ENCODE results near the gene IGF2BP2.
"Not testable (repeated sequence)": the region's sequence is repeated elsewhere in the genome, so short reads cannot be mapped to it uniquely, and the experiment has no call there.

Gene IGF2BP2

GRCh38 chr3:185825006-185825638, at the start of gene IGF2BP2:
Gene IGF2BP2, minus strand, starts transcription at chr3:185825042. Its CDS starts 82 bp downstream, at chr3:185824960.
- peak within 1 kb of the TSS; percentile 84 for H3K4me3 Mint-ChIP-seq
- H3K36me3 Mint-ChIP-seq: no peaks in the 10 kb centered on the region
- no peak within 1 kb of the TSS for H3K27ac Mint-ChIP-seq
- H3K9me3 Mint-ChIP-seq: no peaks in the 10 kb centered on the region
- peaks cover 51% of the 10 kb centered on the region for H3K27me3 Mint-ChIP-seq
- peaks cover 17% of the 10 kb centered on the region for H3K4me1 Mint-ChIP-seq

- Mint-ChIP-seq H3K27ac (no peak overlapping the region), H3K36me3 (no peaks in the 10 kb centered on the region), H3K4me3 (no peak overlapping the region), H3K27me3 (peaks cover 5% of the 10 kb centered on the region), H3K9me3 (no peaks in the 10 kb centered on the region), H3K4me1 (no peaks in the 10 kb centered on the region)
Observed at GRCh38 chr3:185874119-185874518, 49.3 kb upstream of the IGF2BP2 start.

- no peak overlapping the region for H3K4me3 Mint-ChIP-seq
- H3K27ac Mint-ChIP-seq: no peak overlapping the region
- H3K4me1 Mint-ChIP-seq: no peaks in the 10 kb centered on the region
- H3K27me3 Mint-ChIP-seq: peaks cover 11% of the 10 kb centered on the region
- no peaks in the 10 kb centered on the region for H3K36me3 Mint-ChIP-seq
- no peaks in the 10 kb centered on the region for H3K9me3 Mint-ChIP-seq
Observed at GRCh38 chr3:185867650-185868049, 42.8 kb upstream of the IGF2BP2 start.

- Mint-ChIP-seq H3K9me3 (no peaks in the 10 kb centered on the region), H3K27me3 (peaks cover 12% of the 10 kb centered on the region), H3K4me3 (no peak overlapping the region), H3K36me3 (no peaks in the 10 kb centered on the region), H3K27ac (no peak overlapping the region), H3K4me1 (no peaks in the 10 kb centered on the region)
Observed at GRCh38 chr3:185866995-185867394, 42.2 kb upstream of the IGF2BP2 start.

GRCh38 chr3:185866555-185866954, 41.7 kb upstream of the IGF2BP2 start:
- no peak overlapping the region for H3K27ac Mint-ChIP-seq
- no peaks in the 10 kb centered on the region for H3K36me3 Mint-ChIP-seq
- H3K9me3 Mint-ChIP-seq: no peaks in the 10 kb centered on the region
- H3K4me3 Mint-ChIP-seq: no peak overlapping the region
- H3K4me1 Mint-ChIP-seq: no peaks in the 10 kb centered on the region
- peaks cover 12% of the 10 kb centered on the region for H3K27me3 Mint-ChIP-seq

GRCh38 chr3:185865247-185865646, 40.4 kb upstream of the IGF2BP2 start:
- H3K4me3 Mint-ChIP-seq: no peak overlapping the region
- H3K4me1 Mint-ChIP-seq: no peaks in the 10 kb centered on the region
- peaks cover 10% of the 10 kb centered on the region for H3K27me3 Mint-ChIP-seq
- no peaks in the 10 kb centered on the region for H3K9me3 Mint-ChIP-seq
- H3K27ac Mint-ChIP-seq: no peak overlapping the region
- H3K36me3 Mint-ChIP-seq: no peaks in the 10 kb centered on the region

- H3K4me3 Mint-ChIP-seq: no peak overlapping the region
- no peaks in the 10 kb centered on the region for H3K36me3 Mint-ChIP-seq
- no peaks in the 10 kb centered on the region for H3K4me1 Mint-ChIP-seq
- H3K9me3 Mint-ChIP-seq: no peaks in the 10 kb centered on the region
- H3K27me3 Mint-ChIP-seq: peaks cover 10% of the 10 kb centered on the region
- no peak overlapping the region for H3K27ac Mint-ChIP-seq
Observed at GRCh38 chr3:185864767-185865166, 39.9 kb upstream of the IGF2BP2 start.

- no peaks in the 10 kb centered on the region for H3K9me3 Mint-ChIP-seq
- H3K4me1 Mint-ChIP-seq: no peaks in the 10 kb centered on the region
- H3K27me3 Mint-ChIP-seq: peaks cover 1% of the 10 kb centered on the region
- H3K4me3 Mint-ChIP-seq: no peak overlapping the region
- H3K36me3 Mint-ChIP-seq: no peaks in the 10 kb centered on the region
- H3K27ac Mint-ChIP-seq: no peak overlapping the region
Observed at GRCh38 chr3:185862920-185863319, 38.1 kb upstream of the IGF2BP2 start.

GRCh38 chr3:185859294-185859972, 34.6 kb upstream of the IGF2BP2 start:
- Mint-ChIP-seq H3K27ac (no peak overlapping the region), H3K36me3 (peaks cover 2% of the 10 kb centered on the region), H3K9me3 (peaks cover 12% of the 10 kb centered on the region), H3K4me3 (no peak overlapping the region), H3K4me1 (no peaks in the 10 kb centered on the region), H3K27me3 (peaks cover 1% of the 10 kb centered on the region)

GRCh38 chr3:185858502-185859225, 33.8 kb upstream of the IGF2BP2 start:
- Mint-ChIP-seq H3K4me3 (no peak overlapping the region), H3K9me3 (peaks cover 12% of the 10 kb centered on the region), H3K27ac (no peak overlapping the region), H3K4me1 (no peaks in the 10 kb centered on the region), H3K36me3 (peaks cover 2% of the 10 kb centered on the region), H3K27me3 (peaks cover 1% of the 10 kb centered on the region)

- Mint-ChIP-seq H3K27ac (no peak overlapping the region), H3K36me3 (peaks cover 2% of the 10 kb centered on the region), H3K4me3 (no peak overlapping the region), H3K27me3 (no peaks in the 10 kb centered on the region), H3K9me3 (peaks cover 12% of the 10 kb centered on the region), H3K4me1 (no peaks in the 10 kb centered on the region)
Observed at GRCh38 chr3:185857208-185857607, 32.4 kb upstream of the IGF2BP2 start.

- H3K4me3 Mint-ChIP-seq: no peak overlapping the region
- H3K27me3 Mint-ChIP-seq: no peaks in the 10 kb centered on the region
- H3K4me1 Mint-ChIP-seq: no peaks in the 10 kb centered on the region
- no peak overlapping the region for H3K27ac Mint-ChIP-seq
- H3K36me3 Mint-ChIP-seq: peaks cover 2% of the 10 kb centered on the region
- H3K9me3 Mint-ChIP-seq: peaks cover 12% of the 10 kb centered on the region
Observed at GRCh38 chr3:185856652-185857051, 31.8 kb upstream of the IGF2BP2 start.

GRCh38 chr3:185853771-185854170, 28.9 kb upstream of the IGF2BP2 start:
- H3K36me3 Mint-ChIP-seq, H3K4me3 Mint-ChIP-seq, H3K4me1 Mint-ChIP-seq: not testable (repeated sequence)

GRCh38 chr3:185852635-185853034, 27.8 kb upstream of the IGF2BP2 start:
- Mint-ChIP-seq H3K4me3 (no peak overlapping the region), H3K9me3 (peaks cover 12% of the 10 kb centered on the region), H3K36me3 (peaks cover 2% of the 10 kb centered on the region), H3K4me1 (no peaks in the 10 kb centered on the region), H3K27ac (no peak overlapping the region), H3K27me3 (no peaks in the 10 kb centered on the region)

More at GRCh38 chr3:185853771-185854170, 28.9 kb upstream of the IGF2BP2 start:
- not testable (repeated sequence) for H3K27me3 Mint-ChIP-seq, H3K27ac Mint-ChIP-seq
- H3K9me3 Mint-ChIP-seq: peaks cover 12% of the 10 kb centered on the region

- Mint-ChIP-seq H3K27ac (no peak overlapping the region), H3K36me3 (peaks cover 2% of the 10 kb centered on the region), H3K27me3 (no peaks in the 10 kb centered on the region), H3K4me3 (no peak overlapping the region), H3K9me3 (peaks cover 10% of the 10 kb centered on the region), H3K4me1 (no peaks in the 10 kb centered on the region)
Observed at GRCh38 chr3:185851959-185852358, 27.1 kb upstream of the IGF2BP2 start.

- Mint-ChIP-seq H3K36me3 (peaks cover 1% of the 10 kb centered on the region), H3K27ac (no peak overlapping the region), H3K9me3 (peaks cover 2% of the 10 kb centered on the region), H3K4me3 (no peak overlapping the region), H3K27me3 (no peaks in the 10 kb centered on the region), H3K4me1 (no peaks in the 10 kb centered on the region)
Observed at GRCh38 chr3:185851046-185851445, 26.2 kb upstream of the IGF2BP2 start.

All from activated naive CD4-positive, alpha-beta T cell treated with anti-CD3 and anti-CD28 coated beads, Interleukin-2, amount 50 U/mL, for 24 hours (primary cell).